ENCODE results near the gene NTN4.

DNA sequence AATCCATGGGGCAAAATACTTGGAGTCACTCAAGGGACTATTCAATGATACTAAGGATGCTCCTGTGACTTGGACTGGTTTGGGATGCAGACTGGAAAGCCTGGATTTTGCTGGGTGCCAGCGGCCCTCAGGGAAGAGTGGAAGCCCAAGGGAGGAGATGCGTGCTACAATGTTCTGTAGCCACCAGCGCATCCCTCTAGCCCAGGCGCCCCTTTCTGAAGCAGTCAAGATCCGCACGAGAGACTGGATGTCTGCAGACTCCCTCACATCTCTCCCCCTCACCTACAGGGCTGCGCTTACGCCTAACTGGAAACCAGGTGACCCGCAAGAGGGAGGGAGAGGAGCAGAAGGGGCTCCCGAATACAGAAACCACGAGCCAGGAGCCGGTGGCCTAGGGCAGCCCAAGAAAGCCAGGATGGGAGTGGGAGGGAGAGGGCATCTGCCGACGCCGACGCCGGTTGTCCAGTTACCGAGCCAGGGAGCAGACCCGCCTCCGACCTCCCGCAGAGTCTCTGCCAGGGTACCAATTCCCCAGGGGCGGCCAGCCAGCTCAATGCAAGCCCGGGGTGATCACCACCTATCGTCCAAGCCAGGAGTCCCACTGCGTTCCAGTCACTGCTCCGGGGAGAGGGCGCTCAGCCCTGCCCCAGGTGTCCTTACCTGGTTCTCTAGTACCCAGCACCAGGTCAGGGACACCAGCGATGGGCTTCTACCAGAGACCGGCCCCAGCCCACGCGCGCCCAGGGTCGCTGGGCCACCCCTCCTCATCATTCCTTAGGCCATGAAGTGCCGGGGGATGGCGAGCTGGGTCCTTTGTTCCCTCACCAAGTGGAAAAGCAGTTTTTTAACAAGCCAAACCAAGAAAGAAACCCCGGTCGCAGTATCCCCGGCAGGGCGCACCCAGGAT, 1.2 kb downstream of the NTN4 start:
- no peak for TF ChIP-seq POLR2A (IDR thresholded peaks at IDR 0.05)
- TF ChIP-seq, protein P1, sequence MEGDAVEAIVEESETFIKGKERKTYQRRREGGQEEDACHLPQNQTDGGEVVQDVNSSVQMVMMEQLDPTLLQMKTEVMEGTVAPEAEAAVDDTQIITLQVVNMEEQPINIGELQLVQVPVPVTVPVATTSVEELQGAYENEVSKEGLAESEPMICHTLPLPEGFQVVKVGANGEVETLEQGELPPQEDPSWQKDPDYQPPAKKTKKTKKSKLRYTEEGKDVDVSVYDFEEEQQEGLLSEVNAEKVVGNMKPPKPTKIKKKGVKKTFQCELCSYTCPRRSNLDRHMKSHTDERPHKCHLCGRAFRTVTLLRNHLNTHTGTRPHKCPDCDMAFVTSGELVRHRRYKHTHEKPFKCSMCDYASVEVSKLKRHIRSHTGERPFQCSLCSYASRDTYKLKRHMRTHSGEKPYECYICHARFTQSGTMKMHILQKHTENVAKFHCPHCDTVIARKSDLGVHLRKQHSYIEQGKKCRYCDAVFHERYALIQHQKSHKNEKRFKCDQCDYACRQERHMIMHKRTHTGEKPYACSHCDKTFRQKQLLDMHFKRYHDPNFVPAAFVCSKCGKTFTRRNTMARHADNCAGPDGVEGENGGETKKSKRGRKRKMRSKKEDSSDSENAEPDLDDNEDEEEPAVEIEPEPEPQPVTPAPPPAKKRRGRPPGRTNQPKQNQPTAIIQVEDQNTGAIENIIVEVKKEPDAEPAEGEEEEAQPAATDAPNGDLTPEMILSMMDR (IDR thresholded peaks at IDR 0.05) = no peak
